ENCODE measurements around the gene TAF7L.

TAF7L gene

GRCh38 chrX:101219864-101220346 is 71.2 kb downstream of the TAF7L start:
- no peak for DNase-seq

- DNase-seq = no peak
These were observed 71.8 kb downstream of the TAF7L start, which contains the start of gene DRP2 for GRCh38 chrX:101219116-101219863. TSS of gene DRP2 (plus strand) at chrX:101219786. CDS start at chrX:101231648, 11,862 bp downstream.

Measured in NCI-H1048 (cell line).